ENCODE data around the gene XPO5. TPM values are rescaled to one million over a fixed set of nuclear protein-coding genes. Genes with fewer than 3 reads are reported as not detected.
A peak's percentile ranks its signal among the peaks of the same experiment; 100 is the strongest.

Gene XPO5
- total RNA-seq, 3 donors from 2014 or later (not counting 1 experiment from before 2014, with no cell fraction given) = 47.6 to 54.6 (median 48.7) TPM

GRCh38 chr6:43623880-43624785, 48.3 kb upstream of the XPO5 start:
- H3K4me1 ChIP-seq (ENCODE audit: control insufficient read depth, insufficient read depth, low read length) = peaks cover 26% of the 10 kb centered on the region
- no peaks in the 10 kb centered on the region for H3K27me3 ChIP-seq (ENCODE audit: control insufficient read depth, insufficient read depth, low read length)
- ATAC-seq (no peak), DNase-seq (no peak)
- intact Hi-C loops (cut with micrococcal nuclease) = no loop called here
- peaks cover 17 to 31% of the 10 kb centered on the region in 2 donors for H3K4me1 Mint-ChIP-seq
- H3K36me3 Mint-ChIP-seq = peaks cover 7% of the 10 kb centered on the region
- H3K4me3 Mint-ChIP-seq = no peak overlapping the region
- no peaks in the 10 kb centered on the region for H3K9me3 Mint-ChIP-seq
- TF ChIP-seq CTCF (IDR thresholded peaks at IDR 0.05) = no peak
- H3K9me3 ChIP-seq (ENCODE audit: control insufficient read depth, insufficient read depth, low read length) = no peaks in the 10 kb centered on the region
- peak overlapping the region; percentile 11 to 47 for H3K27ac Mint-ChIP-seq
- 95% methylated on average over 12 of the region's 12 CpGs for whole genome bisulfite sequencing (ENCODE audit: insufficient coverage)
- peaks cover 58% of the 10 kb centered on the region for H3K36me3 ChIP-seq (ENCODE audit: control insufficient read depth, insufficient read depth, low read length)
- no peak overlapping the region for H3K27ac ChIP-seq (ENCODE audit: low read length)
- H3K4me3 ChIP-seq (ENCODE audit: low read length) = no peak overlapping the region
- no peaks in the 10 kb centered on the region for H3K27me3 Mint-ChIP-seq (ENCODE audit: low read depth in 2 of 2)

- Histone ChIP-seq H3K36me3 (ENCODE audit: control insufficient read depth, insufficient read depth, low read length) (peaks cover 58% of the 10 kb centered on the region), H3K4me1 (ENCODE audit: control insufficient read depth, insufficient read depth, low read length) (peaks cover 14% of the 10 kb centered on the region), H3K27ac (ENCODE audit: low read length) (no peak overlapping the region), H3K4me3 (ENCODE audit: low read length) (no peak overlapping the region), H3K9me3 (ENCODE audit: control insufficient read depth, insufficient read depth, low read length) (no peaks in the 10 kb centered on the region), H3K27me3 (ENCODE audit: control insufficient read depth, insufficient read depth, low read length) (no peaks in the 10 kb centered on the region)
- intact Hi-C loops (cut with micrococcal nuclease) = no loop called here
- no peaks in the 10 kb centered on the region for H3K27me3 Mint-ChIP-seq (ENCODE audit: low read depth in 2 of 2)
- DNase-seq (no peak), ATAC-seq (no peak)
- peaks cover 7% of the 10 kb centered on the region for H3K36me3 Mint-ChIP-seq
- TF ChIP-seq CTCF (IDR thresholded peaks at IDR 0.05) = no peak
- no peaks in the 10 kb centered on the region for H3K9me3 Mint-ChIP-seq
- H3K27ac Mint-ChIP-seq = no peak overlapping the region
- no peak overlapping the region for H3K4me3 Mint-ChIP-seq
- 97% methylated on average over 10 of the region's 10 CpGs for WGBS (ENCODE audit: insufficient coverage)
- peaks cover 14 to 20% of the 10 kb centered on the region in 2 donors for H3K4me1 Mint-ChIP-seq
These were observed 46.7 kb upstream of the XPO5 start for GRCh38 chr6:43622541-43622940.

GRCh38 chr6:43621836-43622180, 46.0 kb upstream of the XPO5 start:
- H3K4me1 Mint-ChIP-seq = peaks cover 6 to 13% of the 10 kb centered on the region in 2 donors
- ATAC-seq (no peak), DNase-seq (no peak)
- H3K36me3 Mint-ChIP-seq = peaks cover 7% of the 10 kb centered on the region
- no peak overlapping the region for H3K4me3 ChIP-seq (ENCODE audit: low read length)
- H3K4me1 ChIP-seq (ENCODE audit: control insufficient read depth, insufficient read depth, low read length) = peaks cover 7% of the 10 kb centered on the region
- no peak overlapping the region for H3K27ac ChIP-seq (ENCODE audit: low read length)
- no peaks in the 10 kb centered on the region for H3K27me3 Mint-ChIP-seq (ENCODE audit: low read depth in 2 of 2)
- H3K9me3 ChIP-seq (ENCODE audit: control insufficient read depth, insufficient read depth, low read length) = no peaks in the 10 kb centered on the region
- no peak for TF ChIP-seq CTCF (IDR thresholded peaks at IDR 0.05)
- no peaks in the 10 kb centered on the region for H3K27me3 ChIP-seq (ENCODE audit: control insufficient read depth, insufficient read depth, low read length)
- WGBS (ENCODE audit: insufficient coverage) = 98% methylated on average over 10 of the region's 10 CpGs
- peaks cover 58% of the 10 kb centered on the region for H3K36me3 ChIP-seq (ENCODE audit: control insufficient read depth, insufficient read depth, low read length)
- intact Hi-C loops (cut with micrococcal nuclease) = no loop called here
- H3K27ac Mint-ChIP-seq = no peak overlapping the region
- H3K9me3 Mint-ChIP-seq = no peaks in the 10 kb centered on the region
- no peak overlapping the region for H3K4me3 Mint-ChIP-seq

Data from natural killer cell (primary cell).